Activated naive CD8-positive, alpha-beta T cell treated with anti-CD3 and anti-CD28 coated beads for 36 hours (primary cell): Measurements from ENCODE around the gene TMPRSS9. TPM values are rescaled to one million over a fixed set of nuclear protein-coding genes. Genes with fewer than 3 reads are reported as not detected.
"Not testable (repeated sequence)": the region's sequence is repeated elsewhere in the genome, so short reads cannot be mapped to it uniquely, and the experiment has no call there.

Source experiments
- DNase-seq: peaks from one replicate; pipeline ENCODE4 v3.0.0; 2021
- H3K27ac Mint-ChIP-seq: one replicate; pipeline ENCODE4 v1.8.0; 2022; ENCODE audit warnings: mild to moderate bottlenecking, moderate library complexity, mixed read lengths
- H3K27me3 Mint-ChIP-seq: one replicate; pipeline ENCODE4 v1.8.0; 2022; ENCODE audit warnings: mild to moderate bottlenecking, mixed read lengths
- H3K36me3 Mint-ChIP-seq: one replicate; pipeline ENCODE4 v1.8.0; 2021; ENCODE audit warnings: mild to moderate bottlenecking, mixed read lengths
- H3K4me1 Mint-ChIP-seq: one replicate; pipeline ENCODE4 v1.8.0; 2021; ENCODE audit warnings: mixed read lengths
- H3K4me3 Mint-ChIP-seq: one replicate; pipeline ENCODE4 v1.8.0; 2022; ENCODE audit warnings: mild to moderate bottlenecking, moderate library complexity, mixed read lengths
- H3K9me3 Mint-ChIP-seq: one replicate; pipeline ENCODE4 v1.8.0; 2022; ENCODE audit warnings: mixed read lengths
- total RNA-seq, 2 experiments: library from RNA; stranded (reverse); gene quantifications; one replicate each; pipeline ENCODE4 v1.2.3, GENCODE V29; 2021

Gene TMPRSS9
- total RNA-seq, 2 experiments from 2014 or later, result not detected

GRCh38 chr19:2344381-2344870 lies 15.6 kb upstream of the TMPRSS9 start:
- no peak overlapping the region for H3K4me3 Mint-ChIP-seq
- DNase-seq, result no peak
- H3K9me3 Mint-ChIP-seq, result no peaks in the 10 kb centered on the region
- H3K4me1 Mint-ChIP-seq, result no peaks in the 10 kb centered on the region
- H3K36me3 Mint-ChIP-seq, result peaks cover 2% of the 10 kb centered on the region
- no peak overlapping the region for H3K27ac Mint-ChIP-seq
- H3K27me3 Mint-ChIP-seq, result no peaks in the 10 kb centered on the region

- Mint-ChIP-seq H3K9me3 (no peaks in the 10 kb centered on the region), H3K36me3 (peaks cover 2% of the 10 kb centered on the region), H3K27ac (no peak overlapping the region), H3K4me3 (no peak overlapping the region), H3K27me3 (no peaks in the 10 kb centered on the region), H3K4me1 (no peaks in the 10 kb centered on the region)
- DNase-seq, result no peak
These were observed 15.0 kb upstream of the TMPRSS9 start for GRCh38 chr19:2345076-2345475.

- H3K9me3 Mint-ChIP-seq, result no peaks in the 10 kb centered on the region
- H3K27ac Mint-ChIP-seq, result peak overlapping the region; percentile 19
- DNase-seq, result no peak
- no peak overlapping the region for H3K4me3 Mint-ChIP-seq
- no peaks in the 10 kb centered on the region for H3K4me1 Mint-ChIP-seq
- H3K27me3 Mint-ChIP-seq, result no peaks in the 10 kb centered on the region
- H3K36me3 Mint-ChIP-seq, result peaks cover 2% of the 10 kb centered on the region
These were observed 14.0 kb upstream of the TMPRSS9 start for GRCh38 chr19:2345794-2346663.

DNA sequence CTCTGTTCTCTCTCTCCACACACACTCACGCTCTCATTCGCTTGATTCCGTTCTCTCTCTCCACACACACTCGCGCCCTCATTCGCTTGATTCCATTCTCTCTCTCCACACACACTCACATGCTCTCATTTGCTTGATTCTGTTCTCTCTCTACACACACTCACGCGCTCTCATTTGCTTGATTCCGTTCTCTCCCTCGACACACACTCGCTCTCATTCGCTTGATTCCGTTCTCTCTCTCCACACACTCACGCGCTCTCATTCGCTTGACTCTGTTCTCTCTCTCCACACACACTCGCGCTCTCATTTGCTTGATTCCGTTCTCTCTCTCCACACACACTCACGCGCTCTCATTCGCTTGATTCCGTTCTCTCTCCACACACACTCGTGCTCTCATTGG lies 10.2 kb upstream of the TMPRSS9 start:
- not testable (repeated sequence) for H3K4me3 Mint-ChIP-seq, DNase-seq, H3K27ac Mint-ChIP-seq, H3K4me1 Mint-ChIP-seq, H3K27me3 Mint-ChIP-seq, H3K36me3 Mint-ChIP-seq, H3K9me3 Mint-ChIP-seq

- Mint-ChIP-seq H3K36me3 (peaks cover 2% of the 10 kb centered on the region), H3K27me3 (no peaks in the 10 kb centered on the region), H3K4me3 (no peak overlapping the region), H3K27ac (no peak overlapping the region), H3K9me3 (no peaks in the 10 kb centered on the region), H3K4me1 (no peaks in the 10 kb centered on the region)
- no peak for DNase-seq
These were observed 9.4 kb upstream of the TMPRSS9 start for GRCh38 chr19:2350656-2351055.

- DNase-seq, result no peak
- Mint-ChIP-seq H3K4me3 (no peak overlapping the region), H3K36me3 (no peaks in the 10 kb centered on the region), H3K27ac (no peak overlapping the region), H3K27me3 (no peaks in the 10 kb centered on the region), H3K9me3 (no peaks in the 10 kb centered on the region), H3K4me1 (no peaks in the 10 kb centered on the region)
These were observed 8.5 kb upstream of the TMPRSS9 start for GRCh38 chr19:2351591-2351990.

GRCh38 chr19:2352121-2352520 lies 7.9 kb upstream of the TMPRSS9 start:
- no peak for DNase-seq
- H3K9me3 Mint-ChIP-seq, result no peaks in the 10 kb centered on the region
- H3K27me3 Mint-ChIP-seq, result no peaks in the 10 kb centered on the region
- no peaks in the 10 kb centered on the region for H3K36me3 Mint-ChIP-seq
- no peak overlapping the region for H3K27ac Mint-ChIP-seq
- H3K4me1 Mint-ChIP-seq, result no peaks in the 10 kb centered on the region
- no peak overlapping the region for H3K4me3 Mint-ChIP-seq

DNA sequence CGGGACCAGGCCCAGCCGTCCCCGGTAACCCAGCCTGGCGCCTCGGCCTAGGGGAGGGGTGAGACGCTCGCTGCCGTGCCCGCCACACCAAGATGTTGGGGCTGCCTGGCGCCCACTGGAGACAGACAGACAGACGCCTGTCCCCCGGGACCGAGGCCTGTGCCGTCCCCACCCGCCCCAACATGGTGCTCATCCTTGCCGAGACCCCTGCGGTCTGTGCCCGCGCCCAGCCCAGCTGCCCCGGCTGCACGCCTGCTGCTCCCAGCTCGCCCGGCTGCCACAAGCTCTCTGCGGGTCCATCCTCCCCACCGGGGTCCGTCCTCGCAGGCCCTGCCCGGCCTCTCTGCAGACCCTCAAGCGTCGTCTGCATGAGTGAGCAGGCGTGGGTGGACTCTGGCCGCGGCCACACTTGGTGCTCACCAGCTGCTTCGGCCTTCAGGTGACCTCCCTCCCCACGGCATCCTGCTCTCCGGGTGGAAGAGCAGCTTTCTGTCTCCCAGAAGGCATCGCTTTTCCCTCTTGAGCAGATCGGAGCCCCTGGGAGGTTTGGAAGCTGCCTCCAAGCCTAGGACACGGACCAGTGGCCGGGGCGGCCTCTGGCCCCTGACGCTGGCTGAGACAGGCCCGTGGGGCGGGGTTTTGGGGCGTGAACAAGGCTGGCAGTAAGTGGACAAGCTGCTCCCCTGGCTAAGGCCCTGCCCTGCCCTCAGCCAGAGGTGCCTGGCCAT lies 6.7 kb upstream of the TMPRSS9 start:
- DNase-seq, result no peak
- Mint-ChIP-seq H3K4me1 (no peaks in the 10 kb centered on the region), H3K27ac (no peak overlapping the region), H3K4me3 (no peak overlapping the region), H3K9me3 (no peaks in the 10 kb centered on the region), H3K27me3 (no peaks in the 10 kb centered on the region), H3K36me3 (no peaks in the 10 kb centered on the region)

- no peaks in the 10 kb centered on the region for H3K4me1 Mint-ChIP-seq
- no peaks in the 10 kb centered on the region for H3K27me3 Mint-ChIP-seq
- H3K36me3 Mint-ChIP-seq, result no peaks in the 10 kb centered on the region
- H3K27ac Mint-ChIP-seq, result no peak overlapping the region
- no peak for DNase-seq
- H3K9me3 Mint-ChIP-seq, result no peaks in the 10 kb centered on the region
- no peak overlapping the region for H3K4me3 Mint-ChIP-seq
These were observed 6.0 kb upstream of the TMPRSS9 start for GRCh38 chr19:2353887-2354592.

- no peaks in the 10 kb centered on the region for H3K36me3 Mint-ChIP-seq
- no peaks in the 10 kb centered on the region for H3K9me3 Mint-ChIP-seq
- H3K27ac Mint-ChIP-seq, result no peak overlapping the region
- no peak for DNase-seq
- H3K4me3 Mint-ChIP-seq, result no peak overlapping the region
- H3K27me3 Mint-ChIP-seq, result no peaks in the 10 kb centered on the region
- no peaks in the 10 kb centered on the region for H3K4me1 Mint-ChIP-seq
These were observed 5.4 kb upstream of the TMPRSS9 start for GRCh38 chr19:2354670-2355069.

GRCh38 chr19:2355168-2356035 lies 4.7 kb upstream of the TMPRSS9 start:
- Mint-ChIP-seq H3K4me1 (peaks cover under 1% of the 10 kb centered on the region), H3K36me3 (no peaks in the 10 kb centered on the region), H3K27me3 (peaks cover 1% of the 10 kb centered on the region), H3K9me3 (no peaks in the 10 kb centered on the region), H3K27ac (no peak overlapping the region), H3K4me3 (no peak overlapping the region)
- no peak for DNase-seq

DNA sequence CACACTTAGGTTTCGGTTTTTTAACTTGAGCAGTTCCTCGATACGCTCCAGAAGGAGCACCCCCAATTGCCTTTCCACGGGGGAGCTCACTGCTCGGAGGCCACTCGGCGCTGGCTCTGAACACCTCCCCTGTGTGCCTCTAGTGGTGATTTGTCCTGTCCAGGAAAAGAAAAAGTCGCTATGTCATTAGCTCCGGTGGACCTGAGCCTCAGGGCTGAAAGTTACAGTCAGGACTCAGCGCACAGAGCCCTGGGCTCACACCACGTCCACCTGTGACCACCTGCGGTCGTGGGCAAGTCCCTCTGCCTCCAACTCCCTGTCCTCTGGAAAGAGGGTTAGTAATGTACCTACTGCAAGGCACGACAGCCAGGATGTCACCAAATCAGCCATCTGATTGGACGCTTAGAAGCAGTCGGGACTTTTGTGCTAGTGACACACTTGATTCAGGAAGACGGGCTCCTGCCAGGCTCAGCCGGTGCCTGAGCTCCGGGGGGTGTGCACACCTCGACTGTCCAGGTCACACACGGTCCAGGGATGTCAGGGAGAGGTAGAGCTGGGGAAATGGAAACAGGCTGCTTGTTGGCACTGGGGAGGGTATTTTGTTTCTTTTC lies 3.9 kb upstream of the TMPRSS9 start:
- Mint-ChIP-seq H3K9me3 (no peaks in the 10 kb centered on the region), H3K4me3 (no peak overlapping the region), H3K27ac (no peak overlapping the region), H3K4me1 (peaks cover 3% of the 10 kb centered on the region), H3K36me3 (no peaks in the 10 kb centered on the region), H3K27me3 (peaks cover 6% of the 10 kb centered on the region)
- no peak for DNase-seq

DNA sequence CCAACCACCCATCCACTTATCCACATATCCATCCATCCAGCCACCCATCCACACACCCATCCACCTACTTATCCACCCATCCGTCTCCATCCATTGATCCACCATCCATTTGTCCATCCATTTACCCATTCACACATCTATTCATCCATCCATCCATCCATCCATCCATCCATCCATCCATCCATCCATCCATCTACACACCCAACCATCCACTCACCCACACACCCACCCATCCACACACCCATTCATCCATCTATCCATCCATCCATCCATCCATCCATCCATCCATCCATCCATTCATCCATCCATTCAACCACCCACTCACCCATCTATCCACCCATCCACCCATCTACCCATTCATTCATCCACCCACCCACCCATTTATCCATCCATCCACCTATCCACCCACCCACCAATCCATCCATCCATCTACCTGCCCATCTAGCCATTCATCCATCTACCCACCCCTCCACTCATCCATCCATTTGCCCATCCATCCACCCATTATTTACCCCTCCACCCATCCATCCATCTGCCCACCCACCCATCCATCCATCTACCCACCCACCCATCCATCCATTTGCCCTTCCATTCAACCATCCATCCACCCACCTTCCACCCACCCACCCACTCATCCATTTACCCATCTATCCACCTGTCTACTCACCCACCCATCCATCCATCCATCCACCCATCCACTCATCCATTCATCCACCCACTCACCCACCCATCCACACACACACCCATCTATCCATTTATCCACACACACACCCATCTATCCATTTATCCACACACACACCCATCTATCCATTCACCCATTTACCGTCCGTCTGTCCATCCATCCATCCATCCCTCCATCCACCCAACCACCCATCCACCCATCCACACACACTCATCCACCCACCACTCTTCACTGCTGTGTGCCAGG lies 2.5 kb upstream of the TMPRSS9 start:
- Mint-ChIP-seq H3K4me1 (peaks cover 3% of the 10 kb centered on the region), H3K27me3 (peaks cover 6% of the 10 kb centered on the region), H3K9me3 (no peaks in the 10 kb centered on the region), H3K27ac (no peak overlapping the region), H3K4me3 (no peak overlapping the region), H3K36me3 (no peaks in the 10 kb centered on the region)
- DNase-seq, result no peak
